ENCODE results near the gene RANBP17.

RANBP17 gene

GRCh38 chr5:171321447-171321846 is 459.6 kb downstream of the RANBP17 start:
- no peak for TF ChIP-seq ARNTL (CRISPR knock-in tag; IDR thresholded peaks at IDR 0.05; ENCODE audit: borderline replicate concordance, low read depth)
- no peak for TF ChIP-seq RARB (CRISPR knock-in tag; IDR thresholded peaks at IDR 0.05)
- TF ChIP-seq ZNF8 (CRISPR knock-in tag; IDR thresholded peaks at IDR 0.05), result no peak
- TF ChIP-seq SNAI2 (CRISPR knock-in tag; IDR thresholded peaks at IDR 0.05), result no peak
- TF ChIP-seq CSRNP3 (CRISPR knock-in tag; IDR thresholded peaks at IDR 0.05), result no peak
- no peak for TF ChIP-seq ZNF70 (CRISPR knock-in tag; IDR thresholded peaks at IDR 0.05)
- no peak for TF ChIP-seq OSR1 (CRISPR knock-in tag; IDR thresholded peaks at IDR 0.05)
- TF ChIP-seq TSHZ2 (CRISPR knock-in tag; IDR thresholded peaks at IDR 0.05), result no peak
- TF ChIP-seq CREB5 (CRISPR knock-in tag; IDR thresholded peaks at IDR 0.05; ENCODE audit: low read depth), result no peak
- TF ChIP-seq ESRRG (CRISPR knock-in tag; IDR thresholded peaks at IDR 0.05), result no peak
- no peak for TF ChIP-seq BACH2 (CRISPR knock-in tag; IDR thresholded peaks at IDR 0.05; ENCODE audit: borderline replicate concordance)
- no peak for TF ChIP-seq ZNF565 (CRISPR knock-in tag; conservative IDR thresholded peaks at IDR 0.05; ENCODE audit: low read depth)
- TF ChIP-seq ZFP3 (CRISPR knock-in tag; IDR thresholded peaks at IDR 0.05), result no peak
- no peak for TF ChIP-seq GLIS3 (CRISPR knock-in tag; IDR thresholded peaks at IDR 0.05)
- no peak for TF ChIP-seq ZFP30 (CRISPR knock-in tag; IDR thresholded peaks at IDR 0.05)
- no peak for ATAC-seq

- ATAC-seq, result no peak
Measured at GRCh38 chr5:171322527-171322926, 460.7 kb downstream of the RANBP17 start.

More at GRCh38 chr5:171322527-171322926, 460.7 kb downstream of the RANBP17 start:
- no peak for TF ChIP-seq ZFP30 (CRISPR knock-in tag; IDR thresholded peaks at IDR 0.05)
- 0 out of 2 replicates have a peak, but pooled peaks have one; percentile 42 for TF ChIP-seq ZNF8 (CRISPR knock-in tag; IDR thresholded peaks at IDR 0.05)
- TF ChIP-seq TSHZ2 (CRISPR knock-in tag; IDR thresholded peaks at IDR 0.05), result peak; percentile 97
- TF ChIP-seq ESRRG (CRISPR knock-in tag; IDR thresholded peaks at IDR 0.05), result no peak
- 0 out of 2 replicates have a peak, but pooled peaks have one; percentile 18 for TF ChIP-seq CREB5 (CRISPR knock-in tag; IDR thresholded peaks at IDR 0.05; ENCODE audit: low read depth)
- TF ChIP-seq TOX (CRISPR knock-in tag; IDR thresholded peaks at IDR 0.05; ENCODE audit: borderline replicate concordance), result no peak
- 0 out of 2 replicates have a peak, but pooled peaks have one; percentile 13 for TF ChIP-seq ZNF565 (CRISPR knock-in tag; conservative IDR thresholded peaks at IDR 0.05; ENCODE audit: low read depth)
- TF ChIP-seq GLIS3 (CRISPR knock-in tag; IDR thresholded peaks at IDR 0.05), result peak; percentile 88; the same call in 1 of the 2 replicates
- TF ChIP-seq PPARA (CRISPR knock-in tag; IDR thresholded peaks at IDR 0.05; ENCODE audit: borderline replicate concordance), result peak; percentile 56; the same call in 1 of the 2 replicates
- TF ChIP-seq RARB (CRISPR knock-in tag; IDR thresholded peaks at IDR 0.05), result no peak
- peak; percentile 83 for TF ChIP-seq TCF4 (CRISPR knock-in tag; IDR thresholded peaks at IDR 0.05; ENCODE audit: borderline replicate concordance)
- TF ChIP-seq SNAI2 (CRISPR knock-in tag; IDR thresholded peaks at IDR 0.05), result 0 out of 2 replicates have a peak, but pooled peaks have one; percentile 34
- peak; percentile 85 for TF ChIP-seq ISL1 (CRISPR knock-in tag; IDR thresholded peaks at IDR 0.05)
- TF ChIP-seq ZNF70 (CRISPR knock-in tag; IDR thresholded peaks at IDR 0.05), result no peak
- TF ChIP-seq ARNTL (CRISPR knock-in tag; IDR thresholded peaks at IDR 0.05; ENCODE audit: borderline replicate concordance, low read depth), result 0 out of 2 replicates have a peak, but pooled peaks have one; percentile 34
- TF ChIP-seq ZFP3 (CRISPR knock-in tag; IDR thresholded peaks at IDR 0.05), result no peak
- peak; percentile 97 for TF ChIP-seq CSRNP3 (CRISPR knock-in tag; IDR thresholded peaks at IDR 0.05)
- 0 out of 2 replicates have a peak, but pooled peaks have one; percentile 49 for TF ChIP-seq BACH2 (CRISPR knock-in tag; IDR thresholded peaks at IDR 0.05; ENCODE audit: borderline replicate concordance)

Data from SK-N-SH treated with all-trans-retinoic acid at 6 μM for 48 hours (cell line).